Keratinocyte (primary cell): ENCODE results near the gene MGAT4A. TPM values are rescaled to one million over a fixed set of nuclear protein-coding genes. Genes with fewer than 3 reads are reported as not detected.

Experiments used
- DNase-seq: peaks from one replicate; pipeline ENCODE4 v3.0.0-alpha.2; 2011; ENCODE audit warnings: low read depth, missing footprints, low spot score
- FAIRE-seq: peaks from 2 replicates; lab custom pipeline; 2011; peaks lifted over from hg19 to GRCh38; lab: Jason Lieb, UNC
- H2AFZ ChIP-seq: 2 replicates; pipeline ENCODE4 v1.6.0; 2012; ENCODE audit warnings: low read length, control low read depth, inconsistent platforms; ENCODE audit not compliant: control insufficient read depth
- H3K27ac ChIP-seq: 2 replicates; pipeline ENCODE4 v1.5.1; 2011; ENCODE audit warnings: low read length; ENCODE audit not compliant: control insufficient read depth, insufficient read depth
- H3K27me3 ChIP-seq: 3 replicates; pipeline ENCODE4 v1.6.0; 2011; ENCODE audit warnings: low read length; ENCODE audit not compliant: control insufficient read depth, insufficient read depth; ENCODE audit errors: extremely low read depth
- H3K36me3 ChIP-seq, 2 experiments: 2 replicates in 1 of 2; 3 replicates in 1 of 2; pipeline ENCODE4 v1.5.1; 2011; ENCODE audit warnings: low read length in 2 of 2, mild to moderate bottlenecking in 1 of 2; ENCODE audit not compliant: control insufficient read depth in 2 of 2, insufficient read depth in 2 of 2; ENCODE audit errors: extremely low read depth in 1 of 2
- H3K4me1 ChIP-seq: 3 replicates; pipeline ENCODE4 v1.5.1; 2011; ENCODE audit warnings: low read length; ENCODE audit not compliant: control insufficient read depth, insufficient read depth; ENCODE audit errors: extremely low read depth
- H3K4me2 ChIP-seq: 3 replicates; pipeline ENCODE4 v1.6.0; 2011; ENCODE audit warnings: low read depth, low read length; ENCODE audit not compliant: control insufficient read depth, insufficient read depth; ENCODE audit errors: extremely low read depth
- H3K4me3 ChIP-seq, 3 experiments: fragments of 200-600 bp in 1 of 3; sonication (generic) in 1 of 3; 2 replicates in 2 of 3; 3 replicates in 1 of 3; pipeline ENCODE4 v1.5.1; 2011 to 2016; ENCODE audit warnings: low read length in 3 of 3, mild to moderate bottlenecking in 3 of 3, control low read depth in 2 of 3, inconsistent platforms in 1 of 3, low read depth in 1 of 3, mixed read lengths in 1 of 3, mixed run types in 1 of 3, moderate library complexity in 1 of 3; ENCODE audit not compliant: control insufficient read depth in 2 of 3, insufficient read depth in 2 of 3; ENCODE audit errors: extremely low read depth in 1 of 3
- H3K79me2 ChIP-seq: 2 replicates; pipeline ENCODE4 v1.6.0; 2012; ENCODE audit warnings: low read length; ENCODE audit not compliant: control insufficient read depth, insufficient read depth
- H3K9ac ChIP-seq: 3 replicates; pipeline ENCODE4 v1.6.0; 2011; ENCODE audit warnings: low read length; ENCODE audit not compliant: control insufficient read depth, insufficient read depth; ENCODE audit errors: extremely low read depth
- H3K9me1 ChIP-seq: 3 replicates; pipeline ENCODE4 v1.6.0; 2011; ENCODE audit warnings: low read length; ENCODE audit not compliant: control insufficient read depth, insufficient read depth; ENCODE audit errors: extremely low read depth
- H3K9me3 ChIP-seq: 2 replicates; pipeline ENCODE4 v1.5.1; 2012; ENCODE audit warnings: low read depth, low read length; ENCODE audit not compliant: control insufficient read depth
- H4K20me1 ChIP-seq: 3 replicates; pipeline ENCODE4 v1.6.0; 2011; ENCODE audit warnings: low read length; ENCODE audit not compliant: control insufficient read depth, insufficient read depth; ENCODE audit errors: extremely low read depth
- EZH2 ChIP-seq: IDR thresholded peaks from one replicate; pipeline ENCODE4 v1.6.1; 2012; ENCODE audit warnings: inconsistent platforms, mild to moderate bottlenecking, low read length, moderate library complexity
- dilution Hi-C: fragments of 300-500 bp; cut with MboI; formaldehyde crosslinking; loops from one replicate; pipeline ENCODE4 v1.7.0; 2020; ENCODE audit warnings: low sequenced_read_pairs; ENCODE audit not compliant: extremely low pct_ligation_motif_present
- polyA plus RNA-seq, 5 experiments: library from polyadenylated mRNA; depleted of rRNA in 3 of 5; stranded (reverse) in 3 of 5; stranded (forward) in 1 of 5; unstranded in 1 of 5; fragments of >200 nt; gene quantifications; 1 replicate in 1 of 5; 2 replicates in 3 of 5; 3 replicates in 1 of 5; pipeline versions ENCODE4 v1.2.1 to v1.2.3, GENCODE V29; 2011 to 2012; ENCODE audit warnings: missing spikeins in 2 of 5, low read depth in 1 of 5, low replicate concordance in 1 of 5
- TF ChIP-seq, protein P1 (sequence below), 3 experiments: IDR thresholded peaks in 1 of 3; conservative IDR thresholded peaks in 1 of 3; optimal IDR thresholded peaks in 1 of 3; 2 replicates in 2 of 3; 3 replicates in 1 of 3; pipeline versions ENCODE3 to v1.5.1; 2011; ENCODE audit warnings: low read length in 3 of 3, mild to moderate bottlenecking in 3 of 3, moderate library complexity in 2 of 3, control low read depth in 1 of 3, inconsistent platforms in 1 of 3; ENCODE audit not compliant: insufficient read depth in 2 of 3; ENCODE audit errors: extremely low read depth in 1 of 3

Gene MGAT4A
- polyA plus RNA-seq, 1 donor (not counting 4 experiments of a cell fraction or from before 2014, with no cell fraction given) = 0.81 TPM

DNA sequence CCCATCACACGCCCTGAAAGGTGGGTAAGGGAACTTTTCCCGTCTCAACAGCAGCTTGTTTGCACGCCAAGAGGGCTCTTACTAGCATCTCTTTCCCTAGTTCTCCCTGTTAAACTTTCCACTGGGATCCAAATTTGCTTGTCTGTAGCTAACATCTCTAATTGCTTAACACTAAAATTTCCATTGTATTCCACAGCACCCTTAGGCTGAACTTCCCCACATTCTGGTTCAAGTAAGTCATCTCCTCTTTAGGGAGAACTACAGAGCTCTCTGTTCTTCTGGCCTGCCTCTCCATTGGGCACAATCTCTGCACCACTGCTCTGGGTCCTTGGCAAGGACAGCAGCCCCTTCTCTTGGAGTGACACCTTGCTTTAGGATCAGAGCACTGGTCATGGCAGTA lies 98.6 kb downstream of the MGAT4A start:
- dilution Hi-C loops = no loop called here
- Histone ChIP-seq H3K4me2 (no peak overlapping the region), H3K9me3 (no peaks in the 10 kb centered on the region), H3K4me3 (no peak overlapping the region), H3K27me3 (no peaks in the 10 kb centered on the region), H3K27ac (no peak overlapping the region), H3K9me1 (no peaks in the 10 kb centered on the region), H3K36me3 (no peaks in the 10 kb centered on the region), H4K20me1 (no peaks in the 10 kb centered on the region), H3K79me2 (no peaks in the 10 kb centered on the region), H3K4me1 (no peaks in the 10 kb centered on the region), H3K9ac (no peak overlapping the region), H2AFZ (no peak overlapping the region)
- no peak for DNase-seq
- FAIRE-seq = no peak
- TF ChIP-seq, protein P1, sequence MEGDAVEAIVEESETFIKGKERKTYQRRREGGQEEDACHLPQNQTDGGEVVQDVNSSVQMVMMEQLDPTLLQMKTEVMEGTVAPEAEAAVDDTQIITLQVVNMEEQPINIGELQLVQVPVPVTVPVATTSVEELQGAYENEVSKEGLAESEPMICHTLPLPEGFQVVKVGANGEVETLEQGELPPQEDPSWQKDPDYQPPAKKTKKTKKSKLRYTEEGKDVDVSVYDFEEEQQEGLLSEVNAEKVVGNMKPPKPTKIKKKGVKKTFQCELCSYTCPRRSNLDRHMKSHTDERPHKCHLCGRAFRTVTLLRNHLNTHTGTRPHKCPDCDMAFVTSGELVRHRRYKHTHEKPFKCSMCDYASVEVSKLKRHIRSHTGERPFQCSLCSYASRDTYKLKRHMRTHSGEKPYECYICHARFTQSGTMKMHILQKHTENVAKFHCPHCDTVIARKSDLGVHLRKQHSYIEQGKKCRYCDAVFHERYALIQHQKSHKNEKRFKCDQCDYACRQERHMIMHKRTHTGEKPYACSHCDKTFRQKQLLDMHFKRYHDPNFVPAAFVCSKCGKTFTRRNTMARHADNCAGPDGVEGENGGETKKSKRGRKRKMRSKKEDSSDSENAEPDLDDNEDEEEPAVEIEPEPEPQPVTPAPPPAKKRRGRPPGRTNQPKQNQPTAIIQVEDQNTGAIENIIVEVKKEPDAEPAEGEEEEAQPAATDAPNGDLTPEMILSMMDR (optimal IDR thresholded peaks at IDR 0.05 in 1 of 3, IDR thresholded peaks at IDR 0.05 in 1 of 3, conservative IDR thresholded peaks at IDR 0.05 in 1 of 3; ENCODE audit: extremely low read depth in 1 of 3, insufficient read depth in 2 of 3, low read length in 3 of 3) = no peak
- no peak for TF ChIP-seq EZH2

DNA sequence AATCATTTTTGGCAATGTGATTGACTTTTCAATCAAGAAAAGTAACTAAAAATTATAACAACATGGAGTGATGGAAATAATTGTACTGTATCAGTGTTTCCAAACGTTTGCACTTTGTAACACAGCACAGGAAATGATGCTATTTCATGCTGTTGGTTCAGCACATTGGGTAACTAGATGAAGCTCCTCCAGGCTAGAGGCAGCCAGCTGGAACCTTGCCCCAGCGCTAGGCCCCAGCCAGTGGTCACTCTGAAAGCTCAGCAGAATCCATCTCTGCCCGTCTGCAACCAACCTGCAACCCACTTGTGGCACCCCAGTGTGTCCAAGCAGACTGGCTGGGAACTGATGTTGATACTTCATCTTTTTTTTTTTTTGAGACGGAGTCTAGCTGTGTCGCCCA lies 107.3 kb downstream of the MGAT4A start:
- FAIRE-seq = no peak
- TF ChIP-seq EZH2 = no peak
- TF ChIP-seq, protein P1 (optimal IDR thresholded peaks at IDR 0.05 in 1 of 3, IDR thresholded peaks at IDR 0.05 in 1 of 3, conservative IDR thresholded peaks at IDR 0.05 in 1 of 3; ENCODE audit: extremely low read depth in 1 of 3, insufficient read depth in 2 of 3, low read length in 3 of 3) = no peak
- no peak overlapping the region for H2AFZ ChIP-seq
- H3K4me2 ChIP-seq = no peak overlapping the region
- H3K4me1 ChIP-seq = no peaks in the 10 kb centered on the region
- no peak for DNase-seq
- H3K4me3 ChIP-seq = no peak overlapping the region
- no peak overlapping the region for H3K27ac ChIP-seq
- H3K9ac ChIP-seq = no peak overlapping the region
- no peaks in the 10 kb centered on the region for H3K27me3 ChIP-seq
- no peaks in the 10 kb centered on the region for H3K36me3 ChIP-seq
- dilution Hi-C loops = no loop called here
- no peaks in the 10 kb centered on the region for H3K9me3 ChIP-seq
- H3K9me1 ChIP-seq = no peaks in the 10 kb centered on the region
- no peaks in the 10 kb centered on the region for H4K20me1 ChIP-seq
- no peaks in the 10 kb centered on the region for H3K79me2 ChIP-seq
